ENCODE results near the gene CFAP74. TPM values are rescaled to one million over a fixed set of nuclear protein-coding genes. Genes with fewer than 3 reads are reported as not detected.
A peak's percentile ranks its signal among the peaks of the same experiment; 100 is the strongest.

The CFAP74 gene
- total and polyA plus RNA-seq, 2 of the 13 experiments (the other 11 are each of a cell fraction or from before 2014, with no cell fraction given), result 0.27 to 0.62 TPM

DNA sequence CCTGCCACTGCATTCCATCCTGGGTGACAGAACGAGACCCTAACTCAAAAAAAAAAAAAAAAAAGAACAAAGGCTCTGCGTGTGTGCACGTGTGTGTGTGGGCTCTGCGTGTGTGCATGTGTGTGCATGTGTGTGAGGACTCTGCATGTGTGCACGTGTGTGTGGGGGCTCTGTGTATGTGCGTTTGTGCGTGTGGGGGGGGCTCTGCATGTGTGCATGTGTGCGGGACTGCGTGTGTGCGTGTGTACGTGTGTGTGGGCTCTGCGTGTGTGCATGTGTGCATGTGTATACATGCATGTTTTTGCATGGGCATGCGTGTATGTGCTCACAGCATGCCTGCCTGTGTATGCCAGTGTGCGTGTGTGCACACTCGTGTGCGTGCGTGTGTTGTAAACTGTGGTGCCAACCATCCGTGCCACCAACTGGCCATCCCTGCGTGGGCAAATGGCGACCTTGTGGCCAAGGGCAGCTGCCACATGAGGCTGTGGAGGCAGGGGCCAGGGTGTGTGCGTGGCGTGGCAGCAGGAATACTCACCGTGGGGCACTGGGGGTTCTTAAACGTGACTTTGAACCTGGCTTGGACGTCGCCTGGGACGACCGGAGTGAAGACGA is 57.7 kb downstream of the CFAP74 start (continued):
- TF ChIP-seq ZNF749 (CRISPR knock-in tag; IDR thresholded peaks at IDR 0.05; ENCODE audit: borderline replicate concordance) (no peak), ZNF678 (CRISPR knock-in tag; IDR thresholded peaks at IDR 0.05) (no peak), JARID2 (CRISPR knock-in tag; IDR thresholded peaks at IDR 0.05; ENCODE audit: insufficient replicate concordance) (no peak), ZNF644 (CRISPR knock-in tag; IDR thresholded peaks at IDR 0.05; ENCODE audit: low read depth) (no peak), ARNT (IDR thresholded peaks at IDR 0.05) (no peak), RBAK (CRISPR knock-in tag; IDR thresholded peaks at IDR 0.05) (no peak), RBFOX2 (IDR thresholded peaks at IDR 0.05; ENCODE audit: low read depth, low read length) (peak; percentile 72), ZNF781 (CRISPR knock-in tag; IDR thresholded peaks at IDR 0.05; ENCODE audit: borderline replicate concordance, not compliant biosample characterization) (no peak), ZNF343 (CRISPR knock-in tag; IDR thresholded peaks at IDR 0.05) (no peak), THAP11 (CRISPR knock-in tag; IDR thresholded peaks at IDR 0.05) (no peak), TARDBP (CRISPR knock-in tag; IDR thresholded peaks at IDR 0.05) (peak; percentile 89), ZNF792 (CRISPR knock-in tag; IDR thresholded peaks at IDR 0.05) (no peak), NR2C2 (CRISPR knock-in tag; IDR thresholded peaks at IDR 0.05; ENCODE audit: borderline replicate concordance) (no peak), POLR2AphosphoS5 (IDR thresholded peaks at IDR 0.05; ENCODE audit: low read depth, low read length) (peak; percentile 39; the same call in 1 of the 2 replicates), ZZZ3 (CRISPR knock-in tag; IDR thresholded peaks at IDR 0.05; ENCODE audit: borderline replicate concordance) (no peak), ZNF326 (CRISPR knock-in tag; IDR thresholded peaks at IDR 0.05; ENCODE audit: borderline replicate concordance) (no peak)
- TF ChIP-seq, protein P1, sequence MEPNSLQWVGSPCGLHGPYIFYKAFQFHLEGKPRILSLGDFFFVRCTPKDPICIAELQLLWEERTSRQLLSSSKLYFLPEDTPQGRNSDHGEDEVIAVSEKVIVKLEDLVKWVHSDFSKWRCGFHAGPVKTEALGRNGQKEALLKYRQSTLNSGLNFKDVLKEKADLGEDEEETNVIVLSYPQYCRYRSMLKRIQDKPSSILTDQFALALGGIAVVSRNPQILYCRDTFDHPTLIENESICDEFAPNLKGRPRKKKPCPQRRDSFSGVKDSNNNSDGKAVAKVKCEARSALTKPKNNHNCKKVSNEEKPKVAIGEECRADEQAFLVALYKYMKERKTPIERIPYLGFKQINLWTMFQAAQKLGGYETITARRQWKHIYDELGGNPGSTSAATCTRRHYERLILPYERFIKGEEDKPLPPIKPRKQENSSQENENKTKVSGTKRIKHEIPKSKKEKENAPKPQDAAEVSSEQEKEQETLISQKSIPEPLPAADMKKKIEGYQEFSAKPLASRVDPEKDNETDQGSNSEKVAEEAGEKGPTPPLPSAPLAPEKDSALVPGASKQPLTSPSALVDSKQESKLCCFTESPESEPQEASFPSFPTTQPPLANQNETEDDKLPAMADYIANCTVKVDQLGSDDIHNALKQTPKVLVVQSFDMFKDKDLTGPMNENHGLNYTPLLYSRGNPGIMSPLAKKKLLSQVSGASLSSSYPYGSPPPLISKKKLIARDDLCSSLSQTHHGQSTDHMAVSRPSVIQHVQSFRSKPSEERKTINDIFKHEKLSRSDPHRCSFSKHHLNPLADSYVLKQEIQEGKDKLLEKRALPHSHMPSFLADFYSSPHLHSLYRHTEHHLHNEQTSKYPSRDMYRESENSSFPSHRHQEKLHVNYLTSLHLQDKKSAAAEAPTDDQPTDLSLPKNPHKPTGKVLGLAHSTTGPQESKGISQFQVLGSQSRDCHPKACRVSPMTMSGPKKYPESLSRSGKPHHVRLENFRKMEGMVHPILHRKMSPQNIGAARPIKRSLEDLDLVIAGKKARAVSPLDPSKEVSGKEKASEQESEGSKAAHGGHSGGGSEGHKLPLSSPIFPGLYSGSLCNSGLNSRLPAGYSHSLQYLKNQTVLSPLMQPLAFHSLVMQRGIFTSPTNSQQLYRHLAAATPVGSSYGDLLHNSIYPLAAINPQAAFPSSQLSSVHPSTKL (CRISPR knock-in tag; IDR thresholded peaks at IDR 0.05), result no peak
- TF ChIP-seq, protein P2, sequence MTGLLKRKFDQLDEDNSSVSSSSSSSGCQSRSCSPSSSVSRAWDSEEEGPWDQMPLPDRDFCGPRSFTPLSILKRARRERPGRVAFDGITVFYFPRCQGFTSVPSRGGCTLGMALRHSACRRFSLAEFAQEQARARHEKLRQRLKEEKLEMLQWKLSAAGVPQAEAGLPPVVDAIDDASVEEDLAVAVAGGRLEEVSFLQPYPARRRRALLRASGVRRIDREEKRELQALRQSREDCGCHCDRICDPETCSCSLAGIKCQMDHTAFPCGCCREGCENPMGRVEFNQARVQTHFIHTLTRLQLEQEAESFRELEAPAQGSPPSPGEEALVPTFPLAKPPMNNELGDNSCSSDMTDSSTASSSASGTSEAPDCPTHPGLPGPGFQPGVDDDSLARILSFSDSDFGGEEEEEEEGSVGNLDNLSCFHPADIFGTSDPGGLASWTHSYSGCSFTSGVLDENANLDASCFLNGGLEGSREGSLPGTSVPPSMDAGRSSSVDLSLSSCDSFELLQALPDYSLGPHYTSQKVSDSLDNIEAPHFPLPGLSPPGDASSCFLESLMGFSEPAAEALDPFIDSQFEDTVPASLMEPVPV (CRISPR knock-in tag; IDR thresholded peaks at IDR 0.05), result no peak
- TF ChIP-seq, protein P3, sequence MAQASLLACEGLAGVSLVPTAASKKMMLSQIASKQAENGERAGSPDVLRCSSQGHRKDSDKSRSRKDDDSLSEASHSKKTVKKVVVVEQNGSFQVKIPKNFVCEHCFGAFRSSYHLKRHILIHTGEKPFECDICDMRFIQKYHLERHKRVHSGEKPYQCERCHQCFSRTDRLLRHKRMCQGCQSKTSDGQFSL (CRISPR knock-in tag; IDR thresholded peaks at IDR 0.05), result no peak; the same call in 1 of the 2 replicates
- TF ChIP-seq, protein P4, sequence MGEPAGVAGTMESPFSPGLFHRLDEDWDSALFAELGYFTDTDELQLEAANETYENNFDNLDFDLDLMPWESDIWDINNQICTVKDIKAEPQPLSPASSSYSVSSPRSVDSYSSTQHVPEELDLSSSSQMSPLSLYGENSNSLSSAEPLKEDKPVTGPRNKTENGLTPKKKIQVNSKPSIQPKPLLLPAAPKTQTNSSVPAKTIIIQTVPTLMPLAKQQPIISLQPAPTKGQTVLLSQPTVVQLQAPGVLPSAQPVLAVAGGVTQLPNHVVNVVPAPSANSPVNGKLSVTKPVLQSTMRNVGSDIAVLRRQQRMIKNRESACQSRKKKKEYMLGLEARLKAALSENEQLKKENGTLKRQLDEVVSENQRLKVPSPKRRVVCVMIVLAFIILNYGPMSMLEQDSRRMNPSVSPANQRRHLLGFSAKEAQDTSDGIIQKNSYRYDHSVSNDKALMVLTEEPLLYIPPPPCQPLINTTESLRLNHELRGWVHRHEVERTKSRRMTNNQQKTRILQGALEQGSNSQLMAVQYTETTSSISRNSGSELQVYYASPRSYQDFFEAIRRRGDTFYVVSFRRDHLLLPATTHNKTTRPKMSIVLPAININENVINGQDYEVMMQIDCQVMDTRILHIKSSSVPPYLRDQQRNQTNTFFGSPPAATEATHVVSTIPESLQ (CRISPR knock-in tag; conservative IDR thresholded peaks at IDR 0.05), result no peak
- TF ChIP-seq, protein P5, sequence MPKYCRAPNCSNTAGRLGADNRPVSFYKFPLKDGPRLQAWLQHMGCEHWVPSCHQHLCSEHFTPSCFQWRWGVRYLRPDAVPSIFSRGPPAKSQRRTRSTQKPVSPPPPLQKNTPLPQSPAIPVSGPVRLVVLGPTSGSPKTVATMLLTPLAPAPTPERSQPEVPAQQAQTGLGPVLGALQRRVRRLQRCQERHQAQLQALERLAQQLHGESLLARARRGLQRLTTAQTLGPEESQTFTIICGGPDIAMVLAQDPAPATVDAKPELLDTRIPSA (CRISPR knock-in tag; IDR thresholded peaks at IDR 0.05; ENCODE audit: borderline replicate concordance), result no peak
- TF ChIP-seq, protein P6, sequence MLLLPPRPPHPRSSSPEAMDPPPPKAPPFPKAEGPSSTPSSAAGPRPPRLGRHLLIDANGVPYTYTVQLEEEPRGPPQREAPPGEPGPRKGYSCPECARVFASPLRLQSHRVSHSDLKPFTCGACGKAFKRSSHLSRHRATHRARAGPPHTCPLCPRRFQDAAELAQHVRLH (CRISPR knock-in tag; IDR thresholded peaks at IDR 0.05; ENCODE audit: borderline replicate concordance, low read depth), result no peak

All from HepG2 (cell line).